SU-DHL-6 (cell line): ENCODE results near the gene ATP2B2.

Experiments used
- CTCF ChIP-seq: fragments of 200-600 bp; sonication (generic); IDR thresholded peaks from one replicate; pipeline ENCODE4 v1.5.1; 2017; ENCODE audit warnings: antibody characterized with exemption, mild to moderate bottlenecking, low read length, moderate library complexity; ENCODE audit not compliant: insufficient read depth, poor library complexity, severe bottlenecking
- EZH2phosphoT487 ChIP-seq: fragments of 200-600 bp; sonication (generic), shearing (Covaris generic); conservative IDR thresholded peaks from 2 replicates; pipeline ENCODE4 v1.6.1; 2018; ENCODE audit warnings: mild to moderate bottlenecking, antibody characterized with exemption, low read length, moderate library complexity, mixed read lengths

GRCh38 chr3:10520072-10520471 is 14.7 kb upstream of the ATP2B2 start:
- TF ChIP-seq CTCF (no peak), EZH2phosphoT487 (no peak)
